Upper lobe of right lung (tissue), 1 donor: Measurements from ENCODE around the gene FCAMR. TPM values are rescaled to one million over a fixed set of nuclear protein-coding genes. Genes with fewer than 3 reads are reported as not detected.

Experiments
- ATAC-seq: fragments of 200-7000 bp; cut with Tn5 transposase; one replicate; pipeline ENCODE4 v1.9.1; 2020; ENCODE audit warnings: mild to moderate bottlenecking, moderate library complexity
- DNase-seq: peaks from one replicate; pipeline ENCODE4 v3.0.0-alpha.2; 2020
- H3K27ac ChIP-seq: fragments of 200-600 bp; one replicate; pipeline ENCODE4 v1.8.0; 2022
- H3K27me3 ChIP-seq: fragments of 200-600 bp; one replicate; pipeline ENCODE4 v1.8.0; 2022; ENCODE audit warnings: mild to moderate bottlenecking
- H3K36me3 ChIP-seq: fragments of 200-600 bp; one replicate; pipeline ENCODE4 v1.8.0; 2022
- H3K4me1 ChIP-seq: fragments of 200-600 bp; one replicate; pipeline ENCODE4 v1.8.0; 2022
- H3K4me3 ChIP-seq: fragments of 200-600 bp; one replicate; pipeline ENCODE4 v1.8.0; 2022; ENCODE audit warnings: mild to moderate bottlenecking
- H3K9me3 ChIP-seq: fragments of 200-600 bp; one replicate; pipeline ENCODE4 v1.8.0; 2022
- intact Hi-C: fragments of 100-400 bp; cut with DNase I; formaldehyde crosslinking; loops from one replicate; pipeline ENCODE4 v1.11.0; 2022
- total RNA-seq: library from RNA; stranded (reverse); fragmentation: NEBNext Ultra II Directional; extraction: Animal tissue kit (Norgen Biotek cat#: 25700); gene quantifications from one replicate; pipeline ENCODE4 v1.2.1, GENCODE V29; 2021
- TF ChIP-seq, protein P1 (sequence below): fragments of 200-600 bp; IDR thresholded peaks from one replicate; pipeline ENCODE4 v1.8.0; 2022; ENCODE audit warnings: antibody characterized with exemption
- donor health status: DM: no; HTN: yes; CAD: no; lungs with severe emphysema.

The FCAMR gene
- total RNA-seq, 1 donor from 2014 or later: not detected

DNA sequence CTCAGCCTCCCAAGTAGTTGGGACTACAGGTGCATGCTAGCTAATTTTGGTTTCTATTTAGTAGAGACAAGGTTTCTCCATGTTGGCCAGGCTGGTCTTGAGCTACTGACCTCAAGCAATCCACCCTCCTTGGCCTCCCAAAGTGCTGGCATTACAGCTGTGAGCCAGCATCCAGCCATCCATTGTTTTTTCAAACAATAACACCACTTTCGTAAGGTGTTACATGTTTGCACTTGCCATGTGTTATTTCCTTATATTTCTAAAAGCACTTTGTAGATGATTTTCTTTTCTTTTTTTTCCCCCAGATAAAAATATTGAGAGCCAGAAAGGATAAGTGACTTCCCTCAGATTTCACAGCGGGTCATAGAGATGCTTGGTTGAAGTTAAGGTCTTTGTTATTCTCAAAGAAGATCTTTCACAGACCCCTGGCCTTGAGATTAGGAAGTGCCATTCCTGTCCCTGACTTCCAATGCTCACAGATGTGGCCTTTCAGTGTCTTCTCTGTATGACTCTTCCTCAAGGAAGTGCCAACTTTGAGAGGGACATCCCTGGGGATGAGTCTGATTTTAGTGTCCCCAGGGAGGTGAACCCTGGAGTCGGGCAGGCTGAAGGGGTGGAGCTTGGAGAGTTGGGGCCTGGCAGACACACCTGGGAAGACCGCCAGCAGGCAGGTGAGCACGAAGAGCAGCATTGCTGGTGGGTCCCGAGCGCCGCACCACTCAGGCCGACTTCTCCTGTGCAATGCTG is 30.2 kb downstream of the FCAMR start:
- Histone ChIP-seq H3K4me1 (no peaks in the 10 kb centered on the region), H3K27ac (no peak overlapping the region), H3K36me3 (no peaks in the 10 kb centered on the region), H3K9me3 (no peaks in the 10 kb centered on the region), H3K4me3 (no peak overlapping the region), H3K27me3 (no peaks in the 10 kb centered on the region)
- DNase-seq (no peak), ATAC-seq (no peak)
- intact Hi-C loops: no loop called here
- TF ChIP-seq, protein P1, sequence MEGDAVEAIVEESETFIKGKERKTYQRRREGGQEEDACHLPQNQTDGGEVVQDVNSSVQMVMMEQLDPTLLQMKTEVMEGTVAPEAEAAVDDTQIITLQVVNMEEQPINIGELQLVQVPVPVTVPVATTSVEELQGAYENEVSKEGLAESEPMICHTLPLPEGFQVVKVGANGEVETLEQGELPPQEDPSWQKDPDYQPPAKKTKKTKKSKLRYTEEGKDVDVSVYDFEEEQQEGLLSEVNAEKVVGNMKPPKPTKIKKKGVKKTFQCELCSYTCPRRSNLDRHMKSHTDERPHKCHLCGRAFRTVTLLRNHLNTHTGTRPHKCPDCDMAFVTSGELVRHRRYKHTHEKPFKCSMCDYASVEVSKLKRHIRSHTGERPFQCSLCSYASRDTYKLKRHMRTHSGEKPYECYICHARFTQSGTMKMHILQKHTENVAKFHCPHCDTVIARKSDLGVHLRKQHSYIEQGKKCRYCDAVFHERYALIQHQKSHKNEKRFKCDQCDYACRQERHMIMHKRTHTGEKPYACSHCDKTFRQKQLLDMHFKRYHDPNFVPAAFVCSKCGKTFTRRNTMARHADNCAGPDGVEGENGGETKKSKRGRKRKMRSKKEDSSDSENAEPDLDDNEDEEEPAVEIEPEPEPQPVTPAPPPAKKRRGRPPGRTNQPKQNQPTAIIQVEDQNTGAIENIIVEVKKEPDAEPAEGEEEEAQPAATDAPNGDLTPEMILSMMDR: no peak

DNA sequence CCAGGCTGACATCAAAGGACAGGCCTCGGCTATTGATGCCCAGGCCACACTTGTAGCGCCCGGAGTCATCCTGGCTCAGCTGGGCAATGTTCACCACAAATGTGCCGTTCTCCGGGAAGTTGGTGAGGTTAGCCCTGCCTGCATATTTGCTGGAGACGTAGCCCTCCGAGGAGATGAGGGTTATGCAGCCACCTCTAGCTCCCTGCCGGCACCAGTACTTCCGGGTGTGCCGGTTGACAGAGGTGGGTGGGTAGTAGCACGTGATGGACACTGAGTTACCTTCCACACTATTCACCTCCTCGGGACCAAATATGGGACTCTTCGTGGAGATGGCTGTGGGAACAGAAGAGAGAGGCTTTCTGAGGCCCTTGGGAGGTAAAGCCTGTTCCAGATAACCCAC is 31.1 kb downstream of the FCAMR start:
- intact Hi-C loops: no loop called here
- H3K4me3 ChIP-seq: no peak overlapping the region
- no peaks in the 10 kb centered on the region for H3K9me3 ChIP-seq
- no peak for ATAC-seq
- no peaks in the 10 kb centered on the region for H3K27me3 ChIP-seq
- H3K36me3 ChIP-seq: no peaks in the 10 kb centered on the region
- DNase-seq: no peak
- no peak overlapping the region for H3K27ac ChIP-seq
- H3K4me1 ChIP-seq: no peaks in the 10 kb centered on the region
- TF ChIP-seq, protein P1: no peak

DNA sequence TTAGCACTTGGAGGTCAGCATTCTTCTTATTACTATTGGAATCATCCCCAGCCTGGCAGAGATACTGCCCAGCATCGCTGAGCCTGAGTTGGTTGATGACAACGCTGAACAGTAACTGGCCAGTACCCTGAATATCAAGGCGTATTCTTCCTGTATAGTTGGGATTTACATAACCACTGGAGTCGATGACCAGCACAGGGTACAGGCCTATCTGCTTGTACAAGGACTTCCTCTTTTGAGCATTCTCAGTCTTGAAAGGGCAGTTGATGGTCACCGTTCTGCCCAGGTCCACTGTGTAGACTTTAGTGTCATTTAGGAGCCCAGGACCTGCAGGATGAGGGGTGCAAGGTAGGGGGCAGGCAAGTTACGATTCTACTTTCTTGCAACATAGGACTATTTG is 32.8 kb downstream of the FCAMR start:
- Histone ChIP-seq H3K27me3 (no peaks in the 10 kb centered on the region), H3K9me3 (no peaks in the 10 kb centered on the region), H3K4me1 (no peaks in the 10 kb centered on the region), H3K36me3 (no peaks in the 10 kb centered on the region), H3K27ac (no peak overlapping the region), H3K4me3 (no peak overlapping the region)
- intact Hi-C loops: no loop called here
- no peak for DNase-seq
- TF ChIP-seq, protein P1: no peak
- ATAC-seq: peak; percentile 54

DNA sequence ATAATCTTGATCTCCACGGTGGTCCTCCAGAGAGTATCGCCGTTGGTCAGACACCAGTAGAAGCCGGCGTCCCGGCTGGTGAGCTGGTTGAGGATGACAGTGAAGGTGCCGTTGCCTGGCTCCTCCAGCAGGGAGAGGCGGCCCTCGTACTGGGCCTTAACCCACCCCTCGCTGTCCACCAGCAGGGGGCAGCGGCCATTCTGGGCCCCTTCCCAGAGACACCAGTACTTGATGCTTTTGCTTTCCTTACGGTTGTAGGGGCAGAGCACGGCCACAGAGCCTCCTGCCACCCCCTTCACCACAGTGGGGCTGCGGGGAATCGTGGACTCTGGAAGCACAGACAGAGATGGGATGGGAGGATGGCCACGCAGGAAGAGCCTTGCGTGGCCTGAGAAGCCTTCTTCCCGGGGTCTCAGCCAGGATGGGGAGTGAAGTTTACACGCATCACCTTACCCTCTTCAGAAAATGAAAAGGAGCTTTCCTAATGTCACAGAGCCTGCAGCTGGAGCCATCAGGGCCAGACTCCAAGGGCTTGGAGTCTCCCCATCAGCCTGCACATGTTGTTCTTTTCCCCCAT is 34.7 kb downstream of the FCAMR start:
- peak; percentile 84 for DNase-seq
- H3K4me3 ChIP-seq: no peak overlapping the region
- peak; percentile 71 for ATAC-seq
- no peaks in the 10 kb centered on the region for H3K4me1 ChIP-seq
- no peaks in the 10 kb centered on the region for H3K27me3 ChIP-seq
- intact Hi-C loops: no loop called here
- TF ChIP-seq, protein P1: peak; percentile 46
- no peaks in the 10 kb centered on the region for H3K36me3 ChIP-seq
- H3K27ac ChIP-seq: no peak overlapping the region
- no peaks in the 10 kb centered on the region for H3K9me3 ChIP-seq

DNA sequence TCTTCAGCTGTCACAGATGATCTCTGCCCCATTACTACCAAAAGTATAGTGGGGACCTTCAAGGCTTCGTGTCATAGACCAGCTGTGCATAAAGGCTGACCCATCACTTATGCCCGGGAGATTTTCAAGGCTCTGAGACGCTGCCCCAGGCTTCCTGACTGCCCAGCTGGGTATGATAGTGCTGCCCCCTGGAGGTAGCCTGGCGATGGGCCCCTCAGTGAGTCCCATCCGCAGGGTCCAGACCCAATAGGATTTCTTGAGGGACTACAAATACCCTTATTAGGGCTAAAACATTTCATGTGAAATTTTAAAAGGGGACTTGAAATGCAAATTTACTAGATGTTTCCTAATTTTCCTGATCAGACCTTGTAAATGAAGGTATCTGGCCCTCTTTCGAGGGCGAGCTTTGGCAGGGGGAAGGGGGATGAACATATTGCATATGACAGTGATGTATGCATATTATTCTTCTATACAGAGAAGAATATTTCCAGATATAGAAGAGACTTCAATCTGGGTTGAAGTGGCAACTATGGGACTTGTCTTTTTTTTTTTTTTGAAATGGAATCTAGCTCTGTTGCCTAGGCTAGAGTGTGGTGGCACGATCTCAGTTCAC is 36.8 kb downstream of the FCAMR start:
- H3K27ac ChIP-seq: no peak overlapping the region
- intact Hi-C loops: no loop called here
- H3K4me1 ChIP-seq: no peaks in the 10 kb centered on the region
- DNase-seq (peak; percentile 74), ATAC-seq (peak; percentile 75)
- no peak overlapping the region for H3K4me3 ChIP-seq
- no peaks in the 10 kb centered on the region for H3K36me3 ChIP-seq
- no peaks in the 10 kb centered on the region for H3K9me3 ChIP-seq
- no peaks in the 10 kb centered on the region for H3K27me3 ChIP-seq
- TF ChIP-seq, protein P1: peak; percentile 70
